Neuron (in vitro differentiated cells): Measurements from ENCODE around the gene SYNE1.

Experiments used
- H2AFZ ChIP-seq: one replicate; pipeline ENCODE4 v1.6.1; 2013; ENCODE audit warnings: low read depth, mild to moderate bottlenecking, inconsistent platforms, low read length, moderate library complexity
- H3K27me3 ChIP-seq: one replicate; pipeline ENCODE4 v1.6.1; 2013; ENCODE audit warnings: low read length; ENCODE audit not compliant: insufficient read depth
- H3K36me3 ChIP-seq: one replicate; pipeline ENCODE4 v1.6.1; 2013; ENCODE audit warnings: low read length; ENCODE audit not compliant: insufficient read depth
- H3K4me1 ChIP-seq: one replicate; pipeline ENCODE4 v1.6.1; 2013; ENCODE audit warnings: low read length; ENCODE audit not compliant: insufficient read depth
- H3K4me3 ChIP-seq: 2 replicates; pipeline ENCODE4 v1.5.1; 2013; ENCODE audit warnings: mild to moderate bottlenecking, low read length, moderate library complexity
- H3K9me3 ChIP-seq: one replicate; pipeline ENCODE4 v1.6.1; 2013; ENCODE audit warnings: low read length

SYNE1 gene

GRCh38 chr6:152404936-152405595 is 232.1 kb downstream of the SYNE1 start:
- no peak overlapping the region for H3K4me3 ChIP-seq
- H3K9me3 ChIP-seq = no peaks in the 10 kb centered on the region
- H3K27me3 ChIP-seq = no peaks in the 10 kb centered on the region
- H3K36me3 ChIP-seq = no peaks in the 10 kb centered on the region
- H2AFZ ChIP-seq = no peak overlapping the region
- no peaks in the 10 kb centered on the region for H3K4me1 ChIP-seq

DNA sequence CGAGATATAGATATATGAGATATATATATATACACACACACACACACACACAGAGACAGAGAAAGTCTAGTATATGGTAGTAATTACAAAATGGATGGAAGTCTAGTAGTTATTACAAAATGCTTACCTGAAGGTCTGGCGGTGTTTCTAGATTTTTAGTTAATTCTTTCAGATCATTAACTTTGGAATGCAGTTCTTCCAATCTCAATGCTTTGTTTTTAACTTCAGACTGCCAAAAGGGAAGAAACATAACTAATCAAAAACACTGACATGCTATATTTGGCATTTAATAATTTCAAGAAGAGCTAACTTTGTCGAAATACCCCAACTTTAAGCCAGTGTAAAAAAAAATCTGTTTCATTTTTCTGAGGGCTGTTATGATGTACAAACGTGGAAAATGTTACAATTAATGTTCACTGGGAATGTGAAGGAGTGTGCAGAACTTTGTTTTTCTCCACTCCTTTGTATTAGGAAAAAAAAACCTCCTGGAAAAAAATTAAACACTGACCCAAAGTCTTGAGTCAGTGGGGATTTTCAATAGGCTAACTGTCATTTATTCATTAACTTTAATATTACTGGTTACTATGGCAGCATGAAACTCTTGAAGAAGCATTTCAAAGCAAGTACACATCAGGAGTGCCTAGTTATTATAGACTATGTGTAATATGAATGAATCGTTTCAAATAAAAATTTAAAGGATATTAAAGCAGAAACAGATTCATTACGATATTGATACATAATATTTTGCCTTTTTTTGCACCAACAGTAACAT is 232.9 kb downstream of the SYNE1 start:
- Histone ChIP-seq H3K4me3 (no peak overlapping the region), H2AFZ (no peak overlapping the region), H3K9me3 (no peaks in the 10 kb centered on the region), H3K27me3 (no peaks in the 10 kb centered on the region), H3K36me3 (no peaks in the 10 kb centered on the region), H3K4me1 (no peaks in the 10 kb centered on the region)

GRCh38 chr6:152402791-152403190 is 234.4 kb downstream of the SYNE1 start:
- Histone ChIP-seq H3K4me1 (no peaks in the 10 kb centered on the region), H3K9me3 (no peaks in the 10 kb centered on the region), H2AFZ (no peak overlapping the region), H3K36me3 (no peaks in the 10 kb centered on the region), H3K4me3 (no peak overlapping the region), H3K27me3 (no peaks in the 10 kb centered on the region)

GRCh38 chr6:152401978-152402377 is 235.2 kb downstream of the SYNE1 start:
- no peak overlapping the region for H2AFZ ChIP-seq
- H3K27me3 ChIP-seq = no peaks in the 10 kb centered on the region
- H3K4me3 ChIP-seq = no peak overlapping the region
- no peaks in the 10 kb centered on the region for H3K9me3 ChIP-seq
- no peaks in the 10 kb centered on the region for H3K4me1 ChIP-seq
- no peaks in the 10 kb centered on the region for H3K36me3 ChIP-seq

- Histone ChIP-seq H3K4me3 (no peak overlapping the region), H2AFZ (no peak overlapping the region), H3K27me3 (peaks cover 2% of the 10 kb centered on the region)
These were observed 237.8 kb downstream of the SYNE1 start for GRCh38 chr6:152399399-152399798.

GRCh38 chr6:152398993-152399392 is 238.2 kb downstream of the SYNE1 start:
- Histone ChIP-seq H3K4me3 (no peak overlapping the region), H3K27me3 (peaks cover 2% of the 10 kb centered on the region), H3K36me3 (no peaks in the 10 kb centered on the region)

More at GRCh38 chr6:152399399-152399798, 237.8 kb downstream of the SYNE1 start:
- H3K9me3 ChIP-seq = no peaks in the 10 kb centered on the region
- H3K36me3 ChIP-seq = no peaks in the 10 kb centered on the region
- no peaks in the 10 kb centered on the region for H3K4me1 ChIP-seq

GRCh38 chr6:152398316-152398715 is 238.8 kb downstream of the SYNE1 start:
- peaks cover 2% of the 10 kb centered on the region for H3K27me3 ChIP-seq
- no peaks in the 10 kb centered on the region for H3K4me1 ChIP-seq
- H2AFZ ChIP-seq = no peak overlapping the region
- H3K36me3 ChIP-seq = no peaks in the 10 kb centered on the region
- no peak overlapping the region for H3K4me3 ChIP-seq
- H3K9me3 ChIP-seq = no peaks in the 10 kb centered on the region

More at GRCh38 chr6:152398993-152399392, 238.2 kb downstream of the SYNE1 start:
- Histone ChIP-seq H2AFZ (no peak overlapping the region), H3K4me1 (no peaks in the 10 kb centered on the region), H3K9me3 (no peaks in the 10 kb centered on the region)

DNA sequence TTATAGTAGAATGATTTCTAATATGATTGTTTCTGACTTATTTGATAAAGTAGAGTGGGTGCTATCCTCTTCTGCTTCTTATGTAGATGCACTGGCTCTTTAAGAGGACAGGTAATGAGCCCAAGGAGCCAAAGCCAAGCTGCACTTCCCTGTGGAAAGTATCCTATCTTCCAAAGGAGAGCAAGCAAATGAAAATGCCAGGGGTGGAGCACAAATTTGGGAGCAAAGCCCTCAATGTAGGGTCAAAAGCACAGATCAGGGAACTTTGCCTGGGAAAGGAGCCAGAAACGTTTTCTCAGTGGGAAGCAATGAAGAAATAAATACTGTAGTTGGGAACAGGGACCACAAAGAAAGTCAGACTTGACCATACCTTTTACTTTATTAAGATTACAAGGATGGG is 242.9 kb downstream of the SYNE1 start:
- H3K4me1 ChIP-seq = no peaks in the 10 kb centered on the region
- H2AFZ ChIP-seq = no peak overlapping the region
- peaks cover 4% of the 10 kb centered on the region for H3K27me3 ChIP-seq
- no peaks in the 10 kb centered on the region for H3K36me3 ChIP-seq
- H3K9me3 ChIP-seq = no peaks in the 10 kb centered on the region
- no peak overlapping the region for H3K4me3 ChIP-seq

DNA sequence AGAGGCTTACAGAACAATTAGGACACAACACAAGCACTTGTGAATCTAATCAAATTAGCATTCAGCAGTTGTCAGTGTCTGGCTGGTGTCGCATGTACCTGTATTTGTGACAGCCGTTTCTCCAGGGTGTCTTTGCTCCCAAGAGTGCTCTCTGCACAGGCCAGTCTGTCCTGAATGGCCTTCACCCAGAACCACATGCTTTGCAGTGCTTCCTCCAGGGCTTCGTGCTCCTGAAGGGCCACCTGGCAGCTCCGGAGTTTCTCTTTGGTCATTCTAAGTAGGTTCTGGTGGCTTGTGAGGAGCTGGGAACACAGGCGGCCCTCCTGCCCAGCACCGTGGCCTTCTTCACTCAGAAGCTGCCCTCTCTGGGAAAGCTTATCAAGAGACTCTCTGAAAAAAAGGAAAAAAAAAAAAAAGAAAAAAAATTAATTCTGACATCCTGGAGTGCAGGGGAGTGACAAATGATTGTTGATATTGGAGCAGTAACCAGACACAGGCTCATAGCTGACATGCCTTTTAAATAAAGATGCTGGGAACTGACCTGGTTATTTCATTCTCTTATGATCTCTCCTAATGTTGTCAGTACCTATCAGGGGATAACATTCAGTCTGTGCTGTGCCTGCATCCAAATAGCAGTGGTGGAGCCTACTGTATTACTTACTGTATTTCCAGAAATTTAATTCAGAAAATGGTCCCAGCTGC is 245.8 kb downstream of the SYNE1 start:
- Histone ChIP-seq H3K4me3 (no peak overlapping the region), H3K27me3 (peaks cover 7% of the 10 kb centered on the region), H2AFZ (no peak overlapping the region), H3K9me3 (no peaks in the 10 kb centered on the region), H3K36me3 (no peaks in the 10 kb centered on the region), H3K4me1 (no peaks in the 10 kb centered on the region)

GRCh38 chr6:152387091-152387490 is 250.1 kb downstream of the SYNE1 start:
- peaks cover 7% of the 10 kb centered on the region for H3K27me3 ChIP-seq
- no peak overlapping the region for H3K4me3 ChIP-seq
- H2AFZ ChIP-seq = no peak overlapping the region
- H3K4me1 ChIP-seq = no peaks in the 10 kb centered on the region
- no peaks in the 10 kb centered on the region for H3K9me3 ChIP-seq
- H3K36me3 ChIP-seq = no peaks in the 10 kb centered on the region

DNA sequence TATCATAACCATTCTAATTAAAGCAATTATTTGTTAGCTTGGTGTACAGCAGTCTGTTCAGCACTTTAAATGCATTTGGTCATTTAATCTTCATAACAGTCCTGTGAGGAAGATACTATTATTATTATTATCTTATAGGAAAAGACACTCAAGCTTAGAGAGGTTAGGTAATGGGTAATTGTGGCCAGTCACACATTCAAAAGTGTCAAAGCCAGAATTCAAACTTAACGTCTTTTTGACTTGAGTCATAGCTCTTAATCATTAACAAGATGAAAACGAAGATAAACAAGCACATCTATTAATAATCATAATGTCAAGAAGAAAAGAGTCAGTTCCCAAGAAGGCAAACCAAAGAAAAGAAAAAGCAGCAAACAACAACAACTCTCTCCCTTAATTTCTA is 251.0 kb downstream of the SYNE1 start:
- Histone ChIP-seq H3K4me1 (peaks cover 7% of the 10 kb centered on the region), H2AFZ (no peak overlapping the region), H3K36me3 (no peaks in the 10 kb centered on the region), H3K4me3 (no peak overlapping the region), H3K27me3 (peaks cover 7% of the 10 kb centered on the region), H3K9me3 (no peaks in the 10 kb centered on the region)

GRCh38 chr6:152380993-152381898 is 255.9 kb downstream of the SYNE1 start:
- Histone ChIP-seq H2AFZ (peak overlapping the region; percentile 90), H3K4me3 (peak overlapping the region; percentile 72), H3K9me3 (no peaks in the 10 kb centered on the region), H3K4me1 (peaks cover 31% of the 10 kb centered on the region), H3K27me3 (peaks cover 2% of the 10 kb centered on the region), H3K36me3 (no peaks in the 10 kb centered on the region)
